Ovary (tissue), 9 donors: ENCODE results near the gene IHH. TPM values are rescaled to one million over a fixed set of nuclear protein-coding genes. Genes with fewer than 3 reads are reported as not detected.

Experiments
- DNase-seq, 5 donors: peaks; one replicate each; pipeline ENCODE4 v3.0.0-alpha.2; 2019 to 2020
- H3K27ac ChIP-seq, 2 donors: fragments of 200-600 bp; one replicate each; pipeline versions ENCODE4 v1.5.1 to v1.8.0; 2019 to 2022
- H3K27me3 ChIP-seq: fragments of 200-600 bp; one replicate; pipeline ENCODE4 v1.8.0; 2022
- H3K36me3 ChIP-seq: fragments of 200-600 bp; sonication (generic); one replicate; pipeline ENCODE4 v1.5.1; 2019
- H3K4me1 ChIP-seq: one replicate; pipeline ENCODE4 v1.8.1; 2013; ENCODE audit warnings: mild to moderate bottlenecking, moderate library complexity; ENCODE audit not compliant: insufficient read depth
- H3K4me3 ChIP-seq: fragments of 200-600 bp; sonication (generic); one replicate; pipeline ENCODE4 v1.5.1; 2017
- H3K9me3 ChIP-seq, 2 donors: fragments of 200-600 bp in 1 of 2; sonication (generic) in 1 of 2; one replicate each; pipeline versions ENCODE4 v1.5.1 to v1.8.1; 2013 to 2019; ENCODE audit warnings: mild to moderate bottlenecking in 1 of 2, moderate library complexity in 1 of 2
- EP300 ChIP-seq: sonication (generic); formaldehyde crosslinking; IDR thresholded peaks from one replicate; pipeline ENCODE4 v1.6.1; 2017; ENCODE audit warnings: antibody characterized with exemption
- POLR2A ChIP-seq: fragments of 450-650 bp; IDR thresholded peaks from one replicate; pipeline ENCODE4 v1.6.1; 2017; ENCODE audit warnings: antibody characterized with exemption, mild to moderate bottlenecking, moderate library complexity
- WGBS, 3 donors: extraction: QIAGEN DNeasy Blood & Tissue Kit in 1 of 3; methylation state at CpG; one replicate each; pipeline versions ENCODE4 v1.1.5 to v1.1.7; 2013 to 2017; 5-methylcytosine and 5-hydroxymethylcytosine counted together
- intact Hi-C, 4 donors: fragments of 100-400 bp; cut with DNase I; formaldehyde crosslinking; loops; one replicate each; pipeline versions ENCODE4 v1.11.0 to v1.15.1; 2022 to 2023
- polyA plus RNA-seq, 2 donors: library from polyadenylated mRNA; stranded (reverse); fragments of 200-250 nt in 1 of 2; fragments of 350-450 nt in 1 of 2; fragmentation: Illumina TruSeq in 1 of 2; extraction: RNeasy Lipid Tissue Mini Kit (QIAGEN cat#74804) in 1 of 2; gene quantifications; one replicate each; pipeline ENCODE4 v1.2.3, GENCODE V29; 2013 to 2014
- total RNA-seq, 7 donors: library from RNA; depleted of rRNA in 2 of 7; stranded (reverse); fragments of >200 nt in 2 of 7; fragmentation: NEBNext Ultra II Directional in 3 of 7; extraction: Animal tissue kit (Norgen Biotek cat#: 25700) in 3 of 7; gene quantifications; one replicate each; pipeline versions ENCODE4 v1.1.0 to v1.2.4, GENCODE V29; 2016 to 2023
- TF ChIP-seq, protein P1 (sequence below), 3 donors: fragments of 450-650 bp in 2 of 3; fragments of 200-600 bp in 1 of 3; IDR thresholded peaks; one replicate each; pipeline versions ENCODE4 v1.5.1 to v1.8.0; 2016 to 2022; ENCODE audit warnings: antibody characterized with exemption in 3 of 3, mild to moderate bottlenecking in 1 of 3
- donor health status: DM: no; HTN: no; CAD: no; lungs with moderate emphysema.
- donor health status: DM: no; HTN: no; CAD: no.
- donor health status: Bipolar disorder and iron deficiency.
- donor health status: DM: yes; HTN: yes; CAD: no.
- donor health status: DM: no; HTN: no; CAD: no.
- donor health status: DM: yes; HTN: yes; CAD: no.

The IHH gene
- total and polyA plus RNA-seq, 9 donors = 0.12 to 1.6 (median 0.36) TPM; not detected in 4

DNA sequence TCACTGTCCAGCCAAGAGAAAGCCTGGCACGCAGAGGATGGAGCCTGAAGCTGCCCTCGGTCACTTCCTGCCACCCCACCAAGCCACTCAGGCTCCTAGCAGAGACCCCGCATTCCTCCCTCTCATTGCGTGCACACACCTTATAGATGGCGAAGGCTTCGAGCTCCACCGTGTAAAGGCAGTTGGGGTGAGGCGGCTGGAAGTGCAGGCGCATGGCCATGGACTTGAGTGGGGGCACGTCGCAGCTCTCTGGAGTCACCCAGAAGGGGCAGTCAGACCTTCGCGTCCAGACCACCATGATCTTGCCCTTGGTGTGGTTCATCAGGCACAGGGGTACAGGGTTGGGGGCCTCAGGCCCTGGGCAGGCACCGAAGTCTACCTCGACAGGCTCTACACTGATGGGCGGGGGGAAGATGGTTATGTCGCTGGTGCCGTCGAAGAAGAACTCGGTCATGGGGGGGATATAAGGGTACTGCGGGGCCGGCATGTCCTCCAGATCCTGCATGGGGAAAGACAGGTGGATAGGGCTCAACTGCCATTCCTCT lies 33.1 kb downstream of the IHH start:
- intact Hi-C loops = no loop called here
- no peaks in the 10 kb centered on the region for H3K36me3 ChIP-seq
- TF ChIP-seq POLR2A = no peak
- TF ChIP-seq, protein P1, sequence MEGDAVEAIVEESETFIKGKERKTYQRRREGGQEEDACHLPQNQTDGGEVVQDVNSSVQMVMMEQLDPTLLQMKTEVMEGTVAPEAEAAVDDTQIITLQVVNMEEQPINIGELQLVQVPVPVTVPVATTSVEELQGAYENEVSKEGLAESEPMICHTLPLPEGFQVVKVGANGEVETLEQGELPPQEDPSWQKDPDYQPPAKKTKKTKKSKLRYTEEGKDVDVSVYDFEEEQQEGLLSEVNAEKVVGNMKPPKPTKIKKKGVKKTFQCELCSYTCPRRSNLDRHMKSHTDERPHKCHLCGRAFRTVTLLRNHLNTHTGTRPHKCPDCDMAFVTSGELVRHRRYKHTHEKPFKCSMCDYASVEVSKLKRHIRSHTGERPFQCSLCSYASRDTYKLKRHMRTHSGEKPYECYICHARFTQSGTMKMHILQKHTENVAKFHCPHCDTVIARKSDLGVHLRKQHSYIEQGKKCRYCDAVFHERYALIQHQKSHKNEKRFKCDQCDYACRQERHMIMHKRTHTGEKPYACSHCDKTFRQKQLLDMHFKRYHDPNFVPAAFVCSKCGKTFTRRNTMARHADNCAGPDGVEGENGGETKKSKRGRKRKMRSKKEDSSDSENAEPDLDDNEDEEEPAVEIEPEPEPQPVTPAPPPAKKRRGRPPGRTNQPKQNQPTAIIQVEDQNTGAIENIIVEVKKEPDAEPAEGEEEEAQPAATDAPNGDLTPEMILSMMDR (IDR thresholded peaks at IDR 0.05) = no peak
- TF ChIP-seq EP300 = no peak
- H3K4me3 ChIP-seq = no peak overlapping the region
- H3K4me1 ChIP-seq = no peaks in the 10 kb centered on the region
- no peaks in the 10 kb centered on the region for H3K27me3 ChIP-seq
- 87 to 91% (median 88%) methylated on average over 22 of the region's 22 CpGs for WGBS, 3 donors
- DNase-seq = no peak
- H3K27ac ChIP-seq = no peak overlapping the region
- H3K9me3 ChIP-seq = no peaks in the 10 kb centered on the region

DNA sequence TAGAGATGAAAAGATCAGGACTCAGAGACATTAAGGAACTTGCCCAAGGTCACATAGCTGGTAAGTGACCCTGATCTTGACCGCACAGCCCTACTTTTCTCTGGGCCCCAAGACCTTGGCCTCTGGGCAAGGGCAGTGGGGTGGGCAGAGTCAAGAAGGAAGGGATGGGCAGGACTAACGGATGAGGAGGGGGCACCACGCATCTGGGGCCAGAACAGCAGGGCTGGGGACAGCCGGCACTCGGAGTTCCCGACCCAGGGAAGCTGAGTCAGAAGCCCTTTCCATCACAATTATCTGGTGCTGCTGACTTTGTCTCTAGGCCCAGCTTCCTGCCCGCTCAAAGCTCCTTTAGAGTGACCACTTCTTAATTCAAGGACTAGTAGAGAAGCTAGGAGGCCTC lies 33.8 kb downstream of the IHH start:
- intact Hi-C loops = no loop called here
- TF ChIP-seq, protein P1 (IDR thresholded peaks at IDR 0.05) = no peak
- TF ChIP-seq EP300 = no peak
- no peak for TF ChIP-seq POLR2A
- WGBS, 3 donors = 63 to 79% (median 70%) methylated on average over 7 of the region's 7 CpGs
- no peak overlapping the region for H3K27ac ChIP-seq
- no peaks in the 10 kb centered on the region for H3K36me3 ChIP-seq
- no peak for DNase-seq
- no peaks in the 10 kb centered on the region for H3K4me1 ChIP-seq
- no peaks in the 10 kb centered on the region for H3K9me3 ChIP-seq
- no peak overlapping the region for H3K4me3 ChIP-seq
- no peaks in the 10 kb centered on the region for H3K27me3 ChIP-seq

DNA sequence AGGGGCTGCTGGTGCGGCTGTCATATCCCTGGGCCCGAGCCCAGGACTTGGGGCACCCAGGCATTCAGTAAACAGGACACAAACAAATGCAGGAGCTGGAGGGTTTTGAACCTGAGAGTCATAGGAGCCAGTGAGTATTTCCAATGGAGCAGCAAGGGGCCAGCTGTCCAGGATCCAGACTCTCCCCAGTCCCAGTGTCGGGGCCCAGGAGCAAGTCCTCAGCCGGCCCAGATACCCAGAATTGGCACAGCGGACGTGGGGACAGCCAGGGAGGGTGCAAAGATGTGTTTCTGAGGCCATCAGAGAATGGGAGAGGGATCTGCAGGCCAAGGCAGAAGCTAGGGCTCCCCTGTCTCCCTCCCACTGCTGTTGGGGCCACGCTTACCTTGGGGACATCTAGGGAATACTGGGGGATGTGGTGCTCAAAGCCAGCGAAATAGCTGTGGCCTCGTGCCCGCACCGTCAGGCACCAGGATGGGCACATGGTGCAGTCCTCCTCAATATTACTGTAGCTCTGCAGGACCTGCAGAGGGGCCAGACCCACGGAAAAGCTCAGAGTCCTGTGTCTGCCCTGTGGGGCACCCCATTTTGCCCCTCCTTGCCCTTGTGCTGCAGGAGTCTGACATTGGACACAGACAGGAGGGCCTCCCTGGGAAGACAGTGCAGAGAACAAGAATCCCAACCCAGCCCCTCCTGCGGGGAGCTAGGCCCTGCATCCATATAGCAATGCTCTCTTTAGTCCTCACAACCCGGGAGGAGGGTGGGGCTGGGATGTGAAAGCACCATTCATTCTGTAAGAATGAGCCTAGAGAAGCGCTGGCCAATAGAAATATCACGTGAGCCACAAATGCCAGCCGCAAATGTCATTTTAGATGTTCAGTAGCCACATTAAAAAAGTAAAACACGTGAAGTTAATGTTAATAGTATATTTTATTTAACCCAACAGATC lies 34.8 kb downstream of the IHH start:
- intact Hi-C loops = no loop called here
- 79 to 82% (median 81%) methylated on average over 18 of the region's 18 CpGs for WGBS, 3 donors
- no peak for DNase-seq

DNA sequence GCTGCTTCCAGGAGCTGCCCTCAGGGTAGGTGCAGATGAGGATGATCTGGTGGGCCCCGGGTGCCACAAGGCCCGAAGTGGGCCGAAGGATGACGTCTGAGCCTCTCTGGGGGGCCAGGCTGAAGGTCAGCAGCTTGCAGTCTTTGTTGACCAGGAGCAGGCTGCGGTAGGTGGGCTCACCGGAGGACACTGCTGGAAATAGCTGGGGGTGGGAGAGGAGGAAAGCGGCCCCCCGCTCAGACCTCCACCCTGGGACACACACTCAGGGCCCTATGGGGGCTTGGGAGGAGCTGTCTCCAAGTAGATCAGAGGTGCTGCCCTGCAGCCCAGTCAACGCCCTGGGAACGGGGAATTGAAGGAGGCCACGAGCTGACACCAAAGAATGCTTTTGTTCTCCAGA lies 36.7 kb downstream of the IHH start:
- Histone ChIP-seq H3K4me1 (no peaks in the 10 kb centered on the region), H3K9me3 (no peaks in the 10 kb centered on the region), H3K4me3 (no peak overlapping the region), H3K36me3 (no peaks in the 10 kb centered on the region), H3K27me3 (no peaks in the 10 kb centered on the region), H3K27ac (no peak overlapping the region)
- no peak for DNase-seq
- intact Hi-C loops = no loop called here
- TF ChIP-seq, protein P1 (IDR thresholded peaks at IDR 0.05) = no peak
- TF ChIP-seq EP300 (no peak), POLR2A (no peak)
- 60 to 75% (median 63%) methylated on average over 11 of the region's 11 CpGs for WGBS, 3 donors

More for the DNA sequence above, 34.8 kb downstream of the IHH start:
- no peaks in the 10 kb centered on the region for H3K36me3 ChIP-seq
- no peaks in the 10 kb centered on the region for H3K27me3 ChIP-seq
- H3K9me3 ChIP-seq = no peaks in the 10 kb centered on the region
- H3K4me3 ChIP-seq = no peak overlapping the region
- TF ChIP-seq, protein P1 (IDR thresholded peaks at IDR 0.05) = no peak
- no peak for TF ChIP-seq POLR2A
- TF ChIP-seq EP300 = no peak
- H3K27ac ChIP-seq = no peak overlapping the region
- H3K4me1 ChIP-seq = no peaks in the 10 kb centered on the region
